ENCODE measurements around the gene PLA2G2A. TPM values are rescaled to one million over a fixed set of nuclear protein-coding genes. Genes with fewer than 3 reads are reported as not detected.

Gene PLA2G2A
- 100 to 1,000 TPM in 2 of 4 donors, 10 to 100 TPM in 2; 22.9 to 212 (median 92.5) TPM for total RNA-seq

DNA sequence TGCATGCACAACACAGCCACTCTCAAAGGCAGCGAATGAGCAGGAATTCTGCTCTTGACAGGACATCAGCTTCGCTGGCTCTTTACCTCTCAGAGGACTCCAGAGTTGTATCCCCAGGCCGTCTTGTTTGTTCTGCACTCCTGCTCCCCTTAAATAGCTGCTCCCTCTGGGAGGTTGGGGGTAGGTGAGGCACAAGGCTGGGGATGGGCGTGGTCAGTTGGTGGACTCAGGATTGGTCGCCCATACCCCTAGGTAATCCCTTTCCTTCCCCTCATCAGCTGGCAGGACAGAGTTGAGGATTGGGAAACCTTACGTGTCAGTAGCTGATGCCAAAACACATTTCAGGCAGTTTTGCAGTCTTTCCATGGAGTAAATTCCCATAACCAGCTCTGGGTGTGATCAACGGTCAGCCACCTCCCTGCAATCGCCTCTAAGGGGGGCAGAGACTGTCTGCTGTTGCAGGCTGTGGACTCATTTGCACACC, at the start of gene PLA2G2A:
Gene PLA2G2A, minus strand, starts transcription at position 125 of the 484 bp plus-strand sequence. CDS start 845 bp downstream, outside the sequence.
- TF ChIP-seq POLR2A (IDR thresholded peaks at IDR 0.05) (no peak), CTCF (IDR thresholded peaks at IDR 0.05) (no peak)
- DNase-seq, result no peak
- 70% methylated on average over 8 of the region's 8 CpGs for WGBS, 2 donors
- H3K4me1 ChIP-seq, result no peaks in the 10 kb centered on the region
- no peak within 1 kb of the TSS for H3K27ac ChIP-seq
- H3K9me3 ChIP-seq, result no peaks in the 10 kb centered on the region
- H3K27me3 ChIP-seq, result no peaks in the 10 kb centered on the region
- intact Hi-C loops (cut with DNase I), result no loop called here
- no peak within 1 kb of the TSS for H3K4me3 ChIP-seq (replicated peaks in 1 of 3)
- no peaks in the 10 kb centered on the region for H3K36me3 ChIP-seq

DNA sequence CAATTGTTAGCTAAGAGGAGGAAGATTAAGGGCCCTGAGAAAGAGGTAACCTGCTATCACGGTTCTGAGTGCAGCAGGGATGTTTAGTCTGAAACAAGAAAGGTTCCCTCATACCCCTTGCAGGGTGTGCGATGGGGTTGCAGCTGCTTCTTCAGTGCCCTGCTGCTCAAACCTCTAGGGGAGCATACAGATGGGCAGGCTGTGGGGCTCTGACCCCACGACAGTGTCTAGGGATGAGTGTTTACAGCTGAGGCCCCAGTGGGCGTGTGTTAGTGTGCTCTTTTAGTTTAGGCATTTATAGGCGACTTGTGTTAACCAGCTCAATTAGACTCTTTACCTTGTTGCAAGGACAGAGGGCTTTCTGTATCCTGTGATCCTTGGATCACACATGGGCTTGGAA, 49.3 kb upstream of the PLA2G2A start:
- DNase-seq, result no peak
- H3K27ac ChIP-seq, result no peak overlapping the region
- intact Hi-C loops (cut with DNase I), result no loop called here
- no peaks in the 10 kb centered on the region for H3K36me3 ChIP-seq
- H3K4me1 ChIP-seq, result no peaks in the 10 kb centered on the region
- no peak overlapping the region for H3K4me3 ChIP-seq (replicated peaks in 1 of 3)
- TF ChIP-seq CTCF (IDR thresholded peaks at IDR 0.05) (no peak), POLR2A (IDR thresholded peaks at IDR 0.05) (no peak)
- no peaks in the 10 kb centered on the region for H3K27me3 ChIP-seq
- WGBS, 2 donors, result 72 to 76% methylated on average over 5 of the region's 5 CpGs
- H3K9me3 ChIP-seq, result no peaks in the 10 kb centered on the region

- TF ChIP-seq CTCF (IDR thresholded peaks at IDR 0.05) (no peak), POLR2A (IDR thresholded peaks at IDR 0.05) (no peak)
These were observed 48.7 kb upstream of the PLA2G2A start for GRCh38 chr1:20028125-20028524.

GRCh38 chr1:20017741-20018140, 38.3 kb upstream of the PLA2G2A start:
- Histone ChIP-seq H3K27ac (no peak overlapping the region), H3K9me3 (no peaks in the 10 kb centered on the region), H3K4me3 (replicated peaks in 1 of 3) (no peak overlapping the region), H3K4me1 (no peaks in the 10 kb centered on the region), H3K27me3 (no peaks in the 10 kb centered on the region), H3K36me3 (no peaks in the 10 kb centered on the region)
- intact Hi-C loops (cut with DNase I), result no loop called here
- 89 to 95% methylated on average over 1 of the region's 1 CpG for WGBS, 2 donors
- no peak for DNase-seq
- TF ChIP-seq CTCF (IDR thresholded peaks at IDR 0.05) (no peak), POLR2A (IDR thresholded peaks at IDR 0.05) (no peak)

More at GRCh38 chr1:20028125-20028524, 48.7 kb upstream of the PLA2G2A start:
- intact Hi-C loops (cut with DNase I), result no loop called here
- Histone ChIP-seq H3K4me3 (replicated peaks in 1 of 3) (no peak overlapping the region), H3K27me3 (no peaks in the 10 kb centered on the region), H3K36me3 (no peaks in the 10 kb centered on the region), H3K27ac (no peak overlapping the region), H3K9me3 (no peaks in the 10 kb centered on the region), H3K4me1 (no peaks in the 10 kb centered on the region)
- DNase-seq, result no peak
- 89 to 90% methylated on average over 5 of the region's 5 CpGs for WGBS, 2 donors

GRCh38 chr1:20014153-20014552, 34.7 kb upstream of the PLA2G2A start:
- intact Hi-C loops (cut with DNase I), result no loop called here
- Histone ChIP-seq H3K27me3 (no peaks in the 10 kb centered on the region), H3K27ac (no peak overlapping the region), H3K9me3 (no peaks in the 10 kb centered on the region), H3K4me1 (no peaks in the 10 kb centered on the region), H3K4me3 (replicated peaks in 1 of 3) (no peak overlapping the region), H3K36me3 (no peaks in the 10 kb centered on the region)
- TF ChIP-seq CTCF (IDR thresholded peaks at IDR 0.05) (no peak), POLR2A (IDR thresholded peaks at IDR 0.05) (no peak)
- WGBS, 2 donors, result 84 to 91% methylated on average over 2 of the region's 2 CpGs
- DNase-seq, result no peak

Measured in thyroid gland (tissue), 4 donors.